ENCODE results near the gene FOXL2. TPM values are rescaled to one million over a fixed set of nuclear protein-coding genes. Genes with fewer than 3 reads are reported as not detected.
A peak's percentile ranks its signal among the peaks of the same experiment; 100 is the strongest.

Gene FOXL2
- total and polyA plus RNA-seq, 2 of the 13 experiments (the other 11 are each of a cell fraction or from before 2014, with no cell fraction given) = not detected

GRCh38 chr3:138936741-138937689, 9.9 kb downstream of the FOXL2 start:
- peak overlapping the region in 1 of 3 experiments; percentile 71; a peak in 2 of 6 replicates for H3K4me3 ChIP-seq (replicated peaks in 1 of 3; ENCODE audit: insufficient read depth in 1 of 3, low read depth in 2 of 3, low read length in 3 of 3)
- no peaks in the 10 kb centered on the region for H3K36me3 ChIP-seq (replicated peaks in 1 of 2; ENCODE audit: control insufficient read depth in 1 of 2, insufficient read depth in 2 of 2, low read length in 2 of 2)
- BruUV-seq (replicated peaks) = no TSS peak
- H3K4me2 ChIP-seq (ENCODE audit: low read depth, low read length) = peak overlapping the region; percentile 93
- H4K20me1 ChIP-seq (ENCODE audit: insufficient read depth, low read length) = no peaks in the 10 kb centered on the region
- DNase-seq (ENCODE audit: low spot score) = no peak
- H3K9ac ChIP-seq (ENCODE audit: insufficient read depth, low read depth, low read length) = no peak overlapping the region
- ChIA-PET CTCF (ENCODE audit: low intra/inter-chr PET ratio, low total read pairs) (interaction anchor here (1.2 to 1.8 kb wide), 3 partner anchors 43 to 520 kb away, joined by 3 to 9 read pairs (median 3); no protein-coding TSS in a partner anchor), POLR2A (interaction anchor here (0.8 to 1.4 kb wide), 3 partner anchors 13 to 343 kb away, joined by 3 to 10 read pairs (median 7); partner anchors contain the start of gene CEP70)
- H3K4me1 ChIP-seq (ENCODE audit: insufficient read depth, low read length) = peaks cover 37% of the 10 kb centered on the region
- TF ChIP-seq, protein P1, sequence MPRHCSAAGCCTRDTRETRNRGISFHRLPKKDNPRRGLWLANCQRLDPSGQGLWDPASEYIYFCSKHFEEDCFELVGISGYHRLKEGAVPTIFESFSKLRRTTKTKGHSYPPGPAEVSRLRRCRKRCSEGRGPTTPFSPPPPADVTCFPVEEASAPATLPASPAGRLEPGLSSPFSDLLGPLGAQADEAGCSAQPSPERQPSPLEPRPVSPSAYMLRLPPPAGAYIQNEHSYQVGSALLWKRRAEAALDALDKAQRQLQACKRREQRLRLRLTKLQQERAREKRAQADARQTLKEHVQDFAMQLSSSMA (CRISPR knock-in tag; IDR thresholded peaks at IDR 0.05) = no peak
- TF ChIP-seq ZBTB33 (CRISPR knock-in tag; IDR thresholded peaks at IDR 0.05) (0 out of 2 replicates have a peak, but pooled peaks have one; percentile 29), ZMYM3 (CRISPR knock-in tag; IDR thresholded peaks at IDR 0.05) (0 out of 2 replicates have a peak, but pooled peaks have one; percentile 12), EZH2 (conservative IDR thresholded peaks at IDR 0.05; ENCODE audit: low read depth, low read length) (peak; percentile 93; the same call in 1 of the 2 replicates), ZNF629 (CRISPR knock-in tag; conservative IDR thresholded peaks at IDR 0.05) (0 out of 2 replicates have a peak, but pooled peaks have one; percentile 29), HNRNPH1 (optimal IDR thresholded peaks at IDR 0.05; ENCODE audit: low read depth, low read length) (no peak), ZNF737 (CRISPR knock-in tag; IDR thresholded peaks at IDR 0.05; ENCODE audit: borderline replicate concordance) (no peak), ZNF768 (CRISPR knock-in tag; IDR thresholded peaks at IDR 0.05) (peak; percentile 18; the same call in 1 of the 2 replicates), TFDP2 (CRISPR knock-in tag; IDR thresholded peaks at IDR 0.05) (0 out of 2 replicates have a peak, but pooled peaks have one; percentile 19), DNMT3B (CRISPR knock-in tag; conservative IDR thresholded peaks at IDR 0.05) (no peak), NFYC (CRISPR knock-in tag; IDR thresholded peaks at IDR 0.05) (0 out of 2 replicates have a peak, but pooled peaks have one; percentile 6), SALL1 (CRISPR knock-in tag; IDR thresholded peaks at IDR 0.05) (no peak), CAMTA2 (CRISPR knock-in tag; IDR thresholded peaks at IDR 0.05; ENCODE audit: borderline replicate concordance) (0 out of 2 replicates have a peak, but pooled peaks have one; percentile 55), MAX (IDR thresholded peaks at IDR 0.05) (peak; percentile 31; the same call in 1 of the 2 replicates), ARNTL (CRISPR knock-in tag; IDR thresholded peaks at IDR 0.05) (no peak), HIVEP1 (CRISPR knock-in tag; IDR thresholded peaks at IDR 0.05) (0 out of 2 replicates have a peak, but pooled peaks have one; percentile 47)
- peaks cover 20 to 68% of the 10 kb centered on the region in 2 experiments; a peak in 4 of 5 replicates for H3K27me3 ChIP-seq (ENCODE audit: control insufficient read depth in 1 of 2, insufficient read depth in 2 of 2, low read length in 2 of 2)
- ATAC-seq = peak; percentile 25
- H3K79me2 ChIP-seq (ENCODE audit: insufficient read depth, low read length) = no peaks in the 10 kb centered on the region
- in situ Hi-C loops (cut with HindIII; ENCODE audit: extremely low pct_ligation_motif_present, low pct_unique_long_range_greater_than_20kb) = loop anchor here (5.0 kb wide), 3 partner anchors 40 to 390 kb away; no protein-coding TSS in a partner anchor
- no peak overlapping the region for H3K27ac ChIP-seq (ENCODE audit: extremely low read length, insufficient read depth, low read length)
- no peaks in the 10 kb centered on the region for H3K9me3 ChIP-seq (ENCODE audit: low read length)
- WGBS (ENCODE audit: low lambda C conversion rate) = 40% methylated on average over 14 of the region's 45 CpGs
- no peak overlapping the region for H2AFZ ChIP-seq (ENCODE audit: low read length)
- intact Hi-C loops (cut with micrococcal nuclease; ENCODE audit: unreplicated experiment) = loop anchor here (1.0 to 5.0 kb wide), 2 partner anchors 392 to 1305 kb away; no protein-coding TSS in a partner anchor
- no peak for FAIRE-seq
